OCI-LY3 (cell line): Measurements from ENCODE around the gene DCC.

Experiments used
- CTCF ChIP-seq: fragments of 200-600, 300-600 bp; sonication (generic); IDR thresholded peaks from 2 replicates; pipeline ENCODE4 v1.5.1; 2014; ENCODE audit warnings: antibody characterized with exemption, low read length, low read depth
- EZH2phosphoT487 ChIP-seq: fragments of 200-600 bp; shearing (Covaris generic); IDR thresholded peaks from 2 replicates; pipeline ENCODE4 v1.6.1; 2018; ENCODE audit warnings: antibody characterized with exemption, mixed run types, low read depth

DNA sequence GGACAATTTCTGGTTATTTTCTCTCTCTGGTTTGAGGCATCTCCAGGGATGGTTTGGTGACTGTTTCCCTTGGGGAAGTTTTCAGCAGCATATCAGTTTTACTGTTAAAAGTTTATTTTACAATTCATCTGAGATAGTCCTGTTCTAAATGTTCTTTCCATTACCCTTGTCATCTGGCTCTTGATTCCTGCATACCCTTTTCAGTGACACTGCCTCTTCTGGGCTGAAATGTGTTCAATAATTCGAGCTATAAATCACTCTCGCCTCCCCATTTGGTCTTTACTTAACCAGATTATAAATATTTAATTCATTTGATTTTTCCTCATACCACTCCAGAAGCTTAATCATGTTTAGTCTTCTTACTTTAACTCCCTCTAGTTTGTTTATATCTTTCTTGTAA is 9.5 kb downstream of the DCC start:
- TF ChIP-seq CTCF: no peak
- no peak for TF ChIP-seq EZH2phosphoT487
